HepG2 (cell line): ENCODE measurements around the gene PPARA. TPM values are rescaled to one million over a fixed set of nuclear protein-coding genes. Genes with fewer than 3 reads are reported as not detected.

Experiments
- CREB3 ChIP-seq: sonication (generic); formaldehyde crosslinking; IDR thresholded peaks from 2 replicates; pipeline ENCODE4 v1.5.0; 2020; ENCODE audit warnings: missing genetic modification reagents
- FOXP4 ChIP-seq: sonication (generic); formaldehyde crosslinking; IDR thresholded peaks from 2 replicates; pipeline ENCODE4 v1.4.0; 2020; ENCODE audit warnings: missing genetic modification reagents
- PHF21A ChIP-seq: sonication (generic); formaldehyde crosslinking; IDR thresholded peaks from 2 replicates; pipeline ENCODE4 v1.5.0; 2020; ENCODE audit warnings: mild to moderate bottlenecking, missing genetic modification reagents
- RXRA ChIP-seq: sonication (generic); formaldehyde crosslinking; IDR thresholded peaks from 2 replicates; pipeline ENCODE4 v1.5.1; 2020; ENCODE audit warnings: missing genetic modification reagents
- SOX13 ChIP-seq, 3 experiments: fragments of 450-650 bp in 1 of 3; sonication (generic) in 1 of 3; formaldehyde crosslinking in 1 of 3; IDR thresholded peaks in 2 of 3; conservative IDR thresholded peaks in 1 of 3; 2 replicates each; pipeline versions ENCODE4 v1.5.0 to v1.6.1; 2016 to 2020; ENCODE audit warnings: antibody characterized with exemption in 1 of 3, mild to moderate bottlenecking in 1 of 3, missing compliant biosample characterization in 1 of 3, missing genetic modification reagents in 1 of 3, moderate library complexity in 1 of 3
- SP4 ChIP-seq: sonication (generic); formaldehyde crosslinking; IDR thresholded peaks from 2 replicates; pipeline ENCODE4 v1.8.1; 2023; ENCODE audit warnings: mild to moderate bottlenecking, missing genetic modification reagents
- SRF ChIP-seq: IDR thresholded peaks from 2 replicates; pipeline ENCODE4 v1.6.1; 2011; ENCODE audit warnings: mild to moderate bottlenecking, low read depth, low read length, moderate library complexity
- YEATS4 ChIP-seq: sonication (generic); formaldehyde crosslinking; IDR thresholded peaks from 2 replicates; pipeline ENCODE4 v1.4.0; 2020; ENCODE audit warnings: missing genetic modification reagents, borderline replicate concordance
- ZBTB10 ChIP-seq: sonication (generic); formaldehyde crosslinking; IDR thresholded peaks from 2 replicates; pipeline ENCODE4 v1.4.0; 2020; ENCODE audit warnings: missing genetic modification reagents, borderline replicate concordance
- ZHX2 ChIP-seq, 2 experiments: sonication (generic) in 1 of 2; formaldehyde crosslinking in 1 of 2; IDR thresholded peaks; 2 replicates each; pipeline versions ENCODE4 v1.6.1 to v1.9.0; 2014 to 2022; ENCODE audit warnings: antibody characterized with exemption in 1 of 2, borderline replicate concordance in 1 of 2, inconsistent platforms in 1 of 2, low read depth in 1 of 2, missing genetic modification reagents in 1 of 2
- ZKSCAN8 ChIP-seq: IDR thresholded peaks from 2 replicates; pipeline ENCODE4 v1.6.1; 2016; ENCODE audit warnings: borderline replicate concordance, missing genetic modification reagents, missing compliant biosample characterization
- polyA plus RNA-seq, 8 experiments: library from polyadenylated mRNA; depleted of rRNA in 3 of 8; stranded (reverse) in 7 of 8; unstranded in 1 of 8; fragments of >200 nt; fragmentation: Illumina TruSeq in 4 of 8; extraction: Trizol in 4 of 8; gene quantifications; 2 replicates each; pipeline versions ENCODE4 v1.2.1 to v1.2.3, GENCODE V29; 2011 to 2016; ENCODE audit warnings: low read depth in 4 of 8, missing spikeins in 1 of 8, mixed read lengths in 1 of 8; ENCODE audit not compliant: insufficient read depth in 1 of 8
- total RNA-seq, 5 experiments: library from RNA; depleted of rRNA; stranded (reverse); fragments of >200 nt; fragmentation: Illumina TruSeq; extraction: Trizol; gene quantifications; 2 replicates each; pipeline ENCODE4 v1.2.3, GENCODE V29; 2016; ENCODE audit warnings: low read depth in 1 of 5
- TF ChIP-seq, protein P1 (sequence below): IDR thresholded peaks from 2 replicates; pipeline ENCODE4 v1.6.1; 2016
- TF ChIP-seq, protein P2 (sequence below): sonication (generic); formaldehyde crosslinking; IDR thresholded peaks from 2 replicates; pipeline ENCODE4 v1.8.0; 2022; ENCODE audit warnings: mild to moderate bottlenecking, missing genetic modification reagents, moderate library complexity

PPARA gene
- total and polyA plus RNA-seq, 2 of the 13 experiments (the other 11 are each of a cell fraction or from before 2014, with no cell fraction given) = 18.2 to 24.7 TPM

DNA sequence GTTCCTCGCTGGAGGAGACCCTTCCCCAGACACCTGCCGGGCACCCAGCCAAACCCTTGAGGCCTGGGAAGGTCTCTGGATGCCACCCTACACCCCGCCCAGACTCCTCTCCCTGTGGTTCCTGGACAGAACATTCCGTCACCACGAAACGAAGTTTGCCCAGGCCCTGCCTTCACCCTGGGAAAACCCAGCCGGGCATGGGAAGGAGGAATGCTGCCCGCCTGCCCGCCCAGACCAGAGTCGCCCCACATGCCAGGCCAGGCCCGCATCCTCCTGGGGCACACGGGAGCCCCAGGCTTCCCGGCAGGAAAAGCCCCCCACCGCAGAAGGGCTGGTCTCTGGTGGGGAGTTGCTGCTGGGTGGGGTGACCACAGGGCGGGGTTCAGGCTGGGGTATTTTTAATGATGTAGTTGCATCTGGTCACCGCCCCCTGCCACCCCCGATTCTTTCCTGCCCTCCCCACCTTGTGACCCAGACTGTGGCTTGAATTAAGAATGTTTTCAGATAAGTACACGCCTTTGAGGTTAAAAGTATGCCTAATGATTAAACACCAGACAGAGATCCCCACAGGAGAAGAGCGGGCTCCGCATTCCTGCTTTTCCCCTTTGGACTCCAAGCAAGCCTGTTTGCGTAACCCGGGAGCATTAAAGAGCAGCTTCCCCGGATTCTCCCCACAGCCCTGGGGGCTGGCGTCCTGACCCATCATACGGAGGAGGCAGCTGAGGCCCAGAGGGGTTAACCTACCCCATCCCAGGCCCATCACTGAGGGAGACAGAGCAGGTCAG, 44.6 kb upstream of the PPARA start (continued):
- 0 out of 2 replicates have a peak, but pooled peaks have one; percentile 17 for TF ChIP-seq ZHX2 (IDR thresholded peaks at IDR 0.05; ENCODE audit: low read depth)
- no peak for TF ChIP-seq ZHX2 (CRISPR knock-in tag; IDR thresholded peaks at IDR 0.05; ENCODE audit: borderline replicate concordance)
- TF ChIP-seq PHF21A (CRISPR knock-in tag) = peak; percentile 79
- TF ChIP-seq ZKSCAN8 (CRISPR knock-in tag) = 0 out of 2 replicates have a peak, but pooled peaks have one; percentile 21
- TF ChIP-seq YEATS4 (CRISPR knock-in tag) = peak; percentile 74
- no peak for TF ChIP-seq CREB3 (CRISPR knock-in tag)
- TF ChIP-seq, protein P1, sequence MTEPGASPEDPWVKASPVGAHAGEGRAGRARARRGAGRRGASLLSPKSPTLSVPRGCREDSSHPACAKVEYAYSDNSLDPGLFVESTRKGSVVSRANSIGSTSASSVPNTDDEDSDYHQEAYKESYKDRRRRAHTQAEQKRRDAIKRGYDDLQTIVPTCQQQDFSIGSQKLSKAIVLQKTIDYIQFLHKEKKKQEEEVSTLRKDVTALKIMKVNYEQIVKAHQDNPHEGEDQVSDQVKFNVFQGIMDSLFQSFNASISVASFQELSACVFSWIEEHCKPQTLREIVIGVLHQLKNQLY (CRISPR knock-in tag) = 0 out of 2 replicates have a peak, but pooled peaks have one; percentile 23
- TF ChIP-seq, protein P2, sequence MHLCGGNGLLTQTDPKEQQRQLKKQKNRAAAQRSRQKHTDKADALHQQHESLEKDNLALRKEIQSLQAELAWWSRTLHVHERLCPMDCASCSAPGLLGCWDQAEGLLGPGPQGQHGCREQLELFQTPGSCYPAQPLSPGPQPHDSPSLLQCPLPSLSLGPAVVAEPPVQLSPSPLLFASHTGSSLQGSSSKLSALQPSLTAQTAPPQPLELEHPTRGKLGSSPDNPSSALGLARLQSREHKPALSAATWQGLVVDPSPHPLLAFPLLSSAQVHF (CRISPR knock-in tag) = no peak
- TF ChIP-seq ZBTB10 = no peak
- peak; percentile 57; the same call in 1 of the 2 replicates for TF ChIP-seq SP4 (CRISPR knock-in tag)
- no peak for TF ChIP-seq SOX13 (IDR thresholded peaks at IDR 0.05)
- peak in 1 of 2 experiments; percentile 42; a peak in 1 of 4 replicates for TF ChIP-seq SOX13 (CRISPR knock-in tag; conservative IDR thresholded peaks at IDR 0.05 in 1 of 2, IDR thresholded peaks at IDR 0.05 in 1 of 2)
- peak; percentile 37; the same call in 1 of the 2 replicates for TF ChIP-seq FOXP4 (CRISPR knock-in tag)
- peak; percentile 46; the same call in 1 of the 2 replicates for TF ChIP-seq RXRA (CRISPR knock-in tag)
- no peak for TF ChIP-seq SRF
